GM18873 (cell line): ENCODE data around the gene ZNF558.
"Not testable (repeated sequence)": the region's sequence is repeated elsewhere in the genome, so short reads cannot be mapped to it uniquely, and the experiment has no call there.

ENCODE experiments used
- ATAC-seq: cut with Tn5 transposase; IDR thresholded peaks from one replicate; pipeline ENCODE4 v1.9.1; 2021; ENCODE audit warnings: mild to moderate bottlenecking, moderate library complexity, moderate number of reproducible peaks; ENCODE audit not compliant: unreplicated experiment, low FRiP score

Gene ZNF558

DNA sequence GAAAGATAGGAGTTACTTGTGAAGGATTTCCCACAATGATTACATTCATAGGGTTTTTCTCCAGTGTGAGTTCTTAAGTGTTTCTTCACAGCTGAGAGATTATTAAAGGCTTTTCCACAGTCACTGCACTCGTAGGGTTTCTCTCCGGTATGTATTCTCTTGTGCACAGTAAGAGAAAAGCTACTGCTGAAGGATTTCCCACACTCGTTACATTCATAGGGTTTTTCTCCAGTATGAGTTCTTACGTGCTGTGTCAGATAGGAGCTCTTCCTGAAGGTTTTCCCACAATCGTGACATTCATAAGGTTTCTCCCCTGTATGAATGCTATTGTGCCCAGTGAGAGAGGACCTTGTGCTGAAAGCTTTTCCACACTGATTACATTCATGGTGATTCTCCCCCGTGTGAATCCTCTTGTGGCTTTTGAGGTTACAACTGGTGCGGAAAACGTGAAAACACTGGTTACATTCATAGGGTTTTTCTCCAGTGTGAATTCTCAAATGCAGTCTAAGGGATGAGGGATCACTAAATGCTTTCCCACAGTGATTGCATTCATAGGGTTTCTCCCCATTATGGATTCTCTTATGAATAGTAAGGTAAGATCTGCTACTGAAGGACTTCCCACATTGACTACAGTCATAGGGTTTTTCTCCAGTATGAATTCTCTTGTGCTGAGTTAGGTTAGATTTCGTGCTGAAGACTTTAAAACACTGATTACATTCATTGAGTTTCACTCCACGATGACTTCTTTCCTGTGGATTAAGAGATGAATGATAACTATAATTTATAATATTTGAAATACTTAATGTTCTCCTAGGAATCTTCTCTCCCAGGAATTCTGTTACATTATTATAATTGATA is 20.6 kb downstream of the ZNF558 start:
- no peak for ATAC-seq

DNA sequence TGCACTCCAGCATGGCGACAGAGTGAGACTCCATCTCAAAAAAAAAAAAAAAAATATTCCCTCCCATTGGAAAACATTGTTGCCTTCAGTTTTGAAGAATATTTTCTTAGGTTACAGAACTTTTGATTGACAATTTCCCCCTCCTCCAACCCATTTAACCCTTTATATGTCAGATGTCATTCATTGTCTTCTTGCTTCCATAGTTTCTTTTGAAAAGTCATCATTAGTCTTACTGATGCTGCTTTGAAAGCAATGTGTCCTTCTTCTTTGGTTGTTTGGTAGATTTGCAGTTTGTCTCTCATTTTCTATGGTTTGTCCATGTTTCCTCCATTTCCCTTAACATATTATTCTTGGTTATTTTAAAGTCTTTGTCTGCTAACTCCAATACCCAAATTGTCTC is 25.4 kb downstream of the ZNF558 start:
- ATAC-seq: no peak

DNA sequence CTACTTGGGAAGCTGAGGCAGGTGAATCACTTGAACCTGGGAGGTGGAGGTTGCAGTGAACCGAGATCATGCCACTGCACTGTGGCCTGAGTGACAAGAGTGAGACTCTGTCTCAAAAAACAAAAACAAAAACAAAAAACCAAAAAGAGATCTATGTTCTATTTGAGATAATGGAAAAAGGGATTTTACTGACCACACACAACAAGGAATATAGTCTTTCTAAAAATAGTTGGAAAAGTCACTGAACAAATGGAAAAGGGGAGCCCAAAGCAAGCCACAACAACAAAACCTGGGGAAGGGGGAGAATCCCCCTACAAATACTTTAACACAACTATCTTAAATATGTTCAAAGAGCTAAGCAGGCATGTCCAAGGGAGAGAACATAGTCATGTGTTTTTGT is 37.3 kb downstream of the ZNF558 start:
- no peak for ATAC-seq

DNA sequence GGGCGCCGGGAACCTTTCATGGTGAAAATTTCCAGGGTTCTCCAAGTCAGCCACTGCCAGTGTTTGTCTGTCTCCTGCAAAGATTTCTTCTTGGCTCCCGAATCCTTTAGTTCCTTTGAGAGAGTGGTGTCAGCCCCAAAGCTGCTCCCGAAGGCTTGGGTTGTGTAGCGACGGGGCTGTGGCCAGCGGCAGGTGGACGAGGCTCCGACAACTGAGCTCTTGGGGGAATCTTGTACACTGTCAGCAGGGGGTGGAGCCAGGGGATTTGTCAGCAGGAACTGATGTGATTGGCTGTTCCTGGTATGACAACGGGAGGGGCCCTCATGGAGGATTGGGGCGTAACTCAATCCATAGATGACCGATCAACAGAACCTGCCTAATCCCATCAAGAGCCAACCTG is 58.5 kb downstream of the ZNF558 start:
- ATAC-seq: not testable (repeated sequence)

DNA sequence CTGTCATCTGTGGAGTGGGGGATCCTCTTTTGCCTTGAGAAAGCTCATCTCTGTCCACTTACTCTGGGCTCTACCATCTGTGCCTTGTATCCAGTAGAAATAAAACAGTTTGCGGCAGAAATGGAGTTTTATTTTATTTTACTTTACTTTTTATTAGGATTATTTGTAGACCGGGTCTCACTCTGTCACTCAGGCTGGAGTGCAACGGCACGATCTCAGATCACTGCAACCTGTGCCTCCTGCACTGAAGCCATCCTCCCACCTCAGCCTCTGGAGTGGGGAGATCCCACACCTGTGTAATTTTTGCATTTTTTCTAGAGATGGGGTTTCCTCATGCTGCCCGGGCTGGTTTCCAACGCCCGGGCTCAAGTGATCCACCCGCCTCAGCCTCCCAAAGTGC is 62.8 kb downstream of the ZNF558 start:
- not testable (repeated sequence) for ATAC-seq

DNA sequence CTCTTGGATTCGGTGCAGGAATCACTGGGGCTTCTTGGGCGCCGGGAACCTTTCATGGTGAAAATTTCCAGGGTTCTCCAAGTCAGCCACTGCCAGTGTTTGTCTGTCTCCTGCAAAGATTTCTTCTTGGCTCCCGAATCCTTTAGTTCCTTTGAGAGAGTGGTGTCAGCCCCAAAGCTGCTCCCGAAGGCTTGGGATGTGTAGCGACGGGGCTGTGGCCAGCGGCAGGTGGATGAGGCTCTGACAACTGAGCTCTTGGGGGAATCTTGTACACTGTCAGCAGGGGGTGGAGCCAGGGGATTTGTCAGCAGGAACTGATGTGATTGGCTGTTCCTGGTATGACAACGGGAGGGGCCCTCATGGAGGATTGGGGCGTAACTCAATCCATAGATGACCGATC is 64.8 kb downstream of the ZNF558 start:
- not testable (repeated sequence) for ATAC-seq
